Medulla oblongata (tissue), 1 donor: ENCODE results near the gene DRC1.
A peak's percentile ranks its signal among the peaks of the same experiment; 100 is the strongest.

Source experiments
- DNase-seq: peaks from one replicate; pipeline ENCODE4 v3.0.0-alpha.2; 2015; ENCODE audit errors: extremely low spot score

Gene DRC1

GRCh38 chr2:26448651-26449050 is 46.9 kb downstream of the DRC1 start:
- no peak for DNase-seq

GRCh38 chr2:26449278-26450030 is 47.7 kb downstream of the DRC1 start:
- no peak for DNase-seq

GRCh38 chr2:26450031-26450635 is 48.4 kb downstream of the DRC1 start:
- DNase-seq: no peak

- no peak for DNase-seq
Observed at GRCh38 chr2:26451700-26452099, 50.0 kb downstream of the DRC1 start.

- no peak for DNase-seq
Observed at GRCh38 chr2:26453421-26454329, 52.0 kb downstream of the DRC1 start.

GRCh38 chr2:26454561-26455001 is 52.9 kb downstream of the DRC1 start:
- DNase-seq: no peak

- no peak for DNase-seq
Observed at GRCh38 chr2:26455037-26455669, 53.4 kb downstream of the DRC1 start.

- DNase-seq: no peak
Observed at GRCh38 chr2:26455670-26456439, 54.1 kb downstream of the DRC1 start.

- no peak for DNase-seq
Observed at GRCh38 chr2:26456440-26457250, 54.9 kb downstream of the DRC1 start.

GRCh38 chr2:26457251-26457666 is 55.5 kb downstream of the DRC1 start:
- DNase-seq: no peak

GRCh38 chr2:26457695-26458364 is 56.1 kb downstream of the DRC1 start:
- no peak for DNase-seq

GRCh38 chr2:26458365-26459042 is 56.8 kb downstream of the DRC1 start:
- no peak for DNase-seq

GRCh38 chr2:26459991-26460612 is 58.4 kb downstream of the DRC1 start:
- no peak for DNase-seq

- no peak for DNase-seq
Observed at GRCh38 chr2:26460613-26461031, 58.9 kb downstream of the DRC1 start.

GRCh38 chr2:26461601-26462023 is 59.9 kb downstream of the DRC1 start:
- no peak for DNase-seq

- DNase-seq: no peak
Observed at GRCh38 chr2:26462100-26462499, 60.4 kb downstream of the DRC1 start.

- peak; percentile 35 for DNase-seq
Observed at GRCh38 chr2:26462511-26463243, 61.0 kb downstream of the DRC1 start.
